ENCODE results near the gene ITK. TPM values are rescaled to one million over a fixed set of nuclear protein-coding genes. Genes with fewer than 3 reads are reported as not detected.

Gene ITK
- total and polyA plus RNA-seq, 12 donors: 0.09 to 4.7 (median 0.68) TPM; not detected in 1

DNA sequence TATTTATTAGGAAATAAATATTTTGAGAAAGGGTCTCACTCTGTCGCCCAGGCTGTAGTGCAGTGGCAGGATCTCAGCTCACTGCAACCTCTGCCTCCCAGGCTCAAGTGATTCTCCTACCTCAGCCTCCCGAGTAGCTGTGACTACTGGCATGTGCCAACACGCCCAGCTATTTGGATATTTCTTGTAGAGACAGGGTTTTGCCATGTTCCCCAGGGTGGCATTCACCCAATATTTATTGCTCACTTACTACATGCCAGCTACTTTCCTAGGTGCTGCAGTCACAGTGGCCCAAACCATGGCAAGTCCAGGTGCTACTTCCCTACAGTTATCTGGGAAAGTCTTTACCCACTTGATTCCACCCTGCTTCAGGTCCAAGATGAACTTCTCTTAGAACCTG, 29.6 kb upstream of the ITK start:
- Histone ChIP-seq H3K4me3 (no peak overlapping the region), H3K4me1 (peaks cover 0 to 9% (median 4%) of the 10 kb centered on the region in 9 donors), H3K27ac (no peak overlapping the region), H3K36me3 (no peaks in the 10 kb centered on the region), H3K27me3 (peaks cover 0 to 4% (median 0%) of the 10 kb centered on the region in 7 donors), H3K9me3 (peaks cover 0 to 3% (median 0%) of the 10 kb centered on the region in 11 donors)
- whole genome bisulfite sequencing, 2 donors: 85% methylated on average over 3 of the region's 3 CpGs
- DNase-seq (no peak), ATAC-seq (no peak)
- intact Hi-C loops (cut with DNase I): loop anchor here in 6 of 10 donors (5.0 to 10.0 kb wide), 3 partner anchors 94 to 164 kb away; no protein-coding TSS in a partner anchor
- TF ChIP-seq CTCF (IDR thresholded peaks at IDR 0.05): no peak

- Histone ChIP-seq H3K36me3 (no peaks in the 10 kb centered on the region), H3K4me1 (no peaks in the 10 kb centered on the region), H3K27me3 (peaks cover 0 to 5% (median 0%) of the 10 kb centered on the region in 7 donors), H3K9me3 (peaks cover 0 to 3% (median 0%) of the 10 kb centered on the region in 11 donors), H3K27ac (peak overlapping the region in 1 of 10 donors; percentile 5), H3K4me3 (no peak overlapping the region)
- ATAC-seq (no peak), DNase-seq (no peak)
- WGBS, 2 donors: 69 to 88% methylated on average over 3 of the region's 3 CpGs
- intact Hi-C loops (cut with DNase I): loop anchor here in 3 of 10 donors (5.0 to 10.0 kb wide), 3 partner anchors 90 to 160 kb away; no protein-coding TSS in a partner anchor
- no peak for TF ChIP-seq CTCF (IDR thresholded peaks at IDR 0.05)
These were observed 25.3 kb upstream of the ITK start for GRCh38 chr5:157155297-157155696.

- Histone ChIP-seq H3K4me1 (no peaks in the 10 kb centered on the region), H3K4me3 (no peak overlapping the region), H3K9me3 (peaks cover 0 to 3% (median 0%) of the 10 kb centered on the region in 11 donors), H3K27me3 (peaks cover 0 to 16% (median 0%) of the 10 kb centered on the region in 7 donors), H3K27ac (no peak overlapping the region), H3K36me3 (no peaks in the 10 kb centered on the region)
- intact Hi-C loops (cut with DNase I): loop anchor here in 3 of 10 donors (5.0 to 10.0 kb wide), 3 partner anchors 87 to 157 kb away; no protein-coding TSS in a partner anchor
- ATAC-seq (no peak), DNase-seq (no peak)
- WGBS, 2 donors: 47 to 62% methylated on average over 1 of the region's 1 CpG
- TF ChIP-seq CTCF (IDR thresholded peaks at IDR 0.05): no peak
These were observed 23.2 kb upstream of the ITK start for GRCh38 chr5:157157293-157157891.

DNA sequence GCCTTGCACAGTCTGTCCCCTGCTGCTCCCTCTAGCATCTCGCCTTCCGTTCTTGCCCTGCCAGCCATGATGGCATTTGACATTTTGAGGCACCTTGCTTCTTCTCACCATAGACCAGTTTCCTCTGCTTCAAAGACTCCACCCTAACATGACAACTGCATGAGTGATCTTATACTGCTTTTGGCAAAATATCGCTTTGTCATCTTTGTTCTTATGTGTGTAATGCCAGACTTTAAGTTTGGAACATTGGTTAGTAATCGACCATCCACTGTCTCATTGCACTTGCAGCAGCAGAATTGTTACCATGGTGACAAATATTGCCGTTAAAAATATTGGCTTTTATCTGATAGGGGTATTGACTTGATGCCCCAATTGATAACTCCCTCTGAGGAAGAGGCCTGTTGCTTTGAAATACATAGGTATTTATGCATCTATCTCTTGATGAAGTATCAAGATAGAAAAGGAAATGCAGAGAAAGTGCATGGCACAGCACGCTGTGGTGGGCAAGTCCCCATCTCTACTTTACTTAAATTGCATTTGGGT, 21.4 kb upstream of the ITK start:
- intact Hi-C loops (cut with DNase I): loop anchor here in 3 of 10 donors (5.0 to 10.0 kb wide), 3 partner anchors 86 to 156 kb away; no protein-coding TSS in a partner anchor
- DNase-seq: no peak
- TF ChIP-seq CTCF (IDR thresholded peaks at IDR 0.05): no peak
- WGBS, 2 donors: 86 to 89% methylated on average over 6 of the region's 6 CpGs
- Histone ChIP-seq H3K9me3 (peaks cover 0 to 3% (median 0%) of the 10 kb centered on the region in 11 donors), H3K4me3 (no peak overlapping the region), H3K36me3 (no peaks in the 10 kb centered on the region), H3K27ac (no peak overlapping the region), H3K27me3 (peaks cover 0 to 20% (median 7%) of the 10 kb centered on the region in 7 donors), H3K4me1 (no peaks in the 10 kb centered on the region)
- ATAC-seq: no peak
